HEK293 (cell line): ENCODE results near the gene MADD.

Experiments
- GLI4 ChIP-seq: fragments of 450-650 bp; formaldehyde crosslinking; IDR thresholded peaks from 2 replicates; pipeline ENCODE4 v1.5.1; 2016; ENCODE audit warnings: missing biosample characterization, missing genetic modification characterization
- HIC1 ChIP-seq: fragments of 450-650 bp; formaldehyde crosslinking; IDR thresholded peaks from 2 replicates; pipeline ENCODE4 v1.5.1; 2016; ENCODE audit warnings: missing biosample characterization, missing genetic modification characterization
- KLF8 ChIP-seq: fragments of 450-650 bp; formaldehyde crosslinking; IDR thresholded peaks from 2 replicates; pipeline ENCODE4 v1.5.1; 2016; ENCODE audit warnings: missing biosample characterization, missing genetic modification characterization
- PRDM1 ChIP-seq: fragments of 450-650 bp; formaldehyde crosslinking; IDR thresholded peaks from 2 replicates; pipeline ENCODE4; 2016; ENCODE audit warnings: missing biosample characterization, missing genetic modification characterization
- PRDM2 ChIP-seq: fragments of 450-650 bp; formaldehyde crosslinking; IDR thresholded peaks from 2 replicates; pipeline ENCODE4 v1.5.1; 2016; ENCODE audit warnings: missing biosample characterization, missing genetic modification characterization, borderline replicate concordance
- SALL2 ChIP-seq: fragments of 450-650 bp; formaldehyde crosslinking; IDR thresholded peaks from 2 replicates; pipeline ENCODE4 v1.5.0; 2017; ENCODE audit warnings: missing biosample characterization, mild to moderate bottlenecking, missing genetic modification characterization, borderline replicate concordance
- SP3 ChIP-seq: fragments of 450-650 bp; formaldehyde crosslinking; IDR thresholded peaks from 2 replicates; pipeline ENCODE4 v1.5.1; 2016; ENCODE audit warnings: missing biosample characterization, missing genetic modification characterization
- ZNF112 ChIP-seq: fragments of 450-650 bp; formaldehyde crosslinking; IDR thresholded peaks from 2 replicates; pipeline ENCODE4 v1.5.0; 2017; ENCODE audit warnings: missing biosample characterization, missing genetic modification characterization
- ZNF140 ChIP-seq: fragments of 450-650 bp; formaldehyde crosslinking; IDR thresholded peaks from 2 replicates; pipeline ENCODE4 v1.5.1; 2016; ENCODE audit warnings: missing biosample characterization, missing genetic modification characterization
- ZNF157 ChIP-seq: fragments of 450-650 bp; formaldehyde crosslinking; IDR thresholded peaks from 2 replicates; pipeline ENCODE4 v1.5.1; 2016; ENCODE audit warnings: missing biosample characterization, missing genetic modification characterization
- ZNF175 ChIP-seq: fragments of 450-650 bp; formaldehyde crosslinking; IDR thresholded peaks from 2 replicates; pipeline ENCODE4 v1.5.1; 2016; ENCODE audit warnings: missing biosample characterization, missing genetic modification characterization
- ZNF239 ChIP-seq: fragments of 450-650 bp; formaldehyde crosslinking; IDR thresholded peaks from 2 replicates; pipeline ENCODE4 v1.5.1; 2016; ENCODE audit warnings: missing biosample characterization, missing genetic modification characterization
- ZNF274 ChIP-seq, 2 experiments: fragments of 200-500 bp in 1 of 2; fragments of 450-650 bp in 1 of 2; sonication (Bioruptor generic) in 1 of 2; formaldehyde crosslinking in 1 of 2; IDR thresholded peaks; 2 replicates each; pipeline versions ENCODE4 v1.5.1 to v1.6.1; 2014 to 2016; ENCODE audit warnings: borderline replicate concordance in 1 of 2, inconsistent platforms in 1 of 2, low read length in 1 of 2, missing biosample characterization in 1 of 2, missing genetic modification characterization in 1 of 2
- ZNF394 ChIP-seq: fragments of 450-650 bp; formaldehyde crosslinking; IDR thresholded peaks from 2 replicates; pipeline ENCODE4 v1.5.1; 2016; ENCODE audit warnings: missing biosample characterization, missing genetic modification characterization, mild to moderate bottlenecking, moderate library complexity, borderline replicate concordance
- ZNF398 ChIP-seq: fragments of 450-650 bp; formaldehyde crosslinking; IDR thresholded peaks from 2 replicates; pipeline ENCODE4 v1.5.1; 2017; ENCODE audit warnings: missing biosample characterization, missing genetic modification characterization
- ZNF426 ChIP-seq: fragments of 450-650 bp; formaldehyde crosslinking; IDR thresholded peaks from 2 replicates; pipeline ENCODE4 v1.5.1; 2017; ENCODE audit warnings: missing biosample characterization, missing genetic modification characterization, mild to moderate bottlenecking, inconsistent platforms, moderate library complexity
- ZNF473 ChIP-seq: fragments of 450-650 bp; formaldehyde crosslinking; IDR thresholded peaks from 2 replicates; pipeline ENCODE4 v1.5.1; 2017; ENCODE audit warnings: missing biosample characterization, missing genetic modification characterization
- ZNF514 ChIP-seq: fragments of 450-650 bp; formaldehyde crosslinking; IDR thresholded peaks from 2 replicates; pipeline ENCODE4 v1.5.1; 2016; ENCODE audit warnings: missing biosample characterization, missing genetic modification characterization
- ZNF600 ChIP-seq: fragments of 450-650 bp; formaldehyde crosslinking; IDR thresholded peaks from 2 replicates; pipeline ENCODE4 v1.5.1; 2016; ENCODE audit warnings: missing biosample characterization, missing genetic modification characterization
- ZNF624 ChIP-seq: fragments of 450-650 bp; formaldehyde crosslinking; IDR thresholded peaks from 2 replicates; pipeline ENCODE4 v1.5.1; 2017; ENCODE audit warnings: missing biosample characterization, missing genetic modification characterization
- ZNF639 ChIP-seq: fragments of 450-650 bp; formaldehyde crosslinking; IDR thresholded peaks from 2 replicates; pipeline ENCODE4 v1.5.1; 2016; ENCODE audit warnings: missing biosample characterization, missing genetic modification characterization
- ZNF645 ChIP-seq: fragments of 450-650 bp; formaldehyde crosslinking; IDR thresholded peaks from 2 replicates; pipeline ENCODE4; 2016; ENCODE audit warnings: missing biosample characterization, missing genetic modification characterization
- ZNF704 ChIP-seq: fragments of 450-650 bp; formaldehyde crosslinking; IDR thresholded peaks from 2 replicates; pipeline ENCODE4 v1.5.1; 2016; ENCODE audit warnings: missing biosample characterization, missing genetic modification characterization
- ZNF768 ChIP-seq: fragments of 450-650 bp; formaldehyde crosslinking; IDR thresholded peaks from 2 replicates; pipeline ENCODE4 v1.5.1; 2018; ENCODE audit warnings: missing biosample characterization, mild to moderate bottlenecking, missing genetic modification characterization
- ZNF843 ChIP-seq: fragments of 450-650 bp; formaldehyde crosslinking; IDR thresholded peaks from 2 replicates; pipeline ENCODE4 v1.5.1; 2016; ENCODE audit warnings: missing biosample characterization, missing genetic modification characterization

Gene MADD

GRCh38 chr11:47355283-47356128 lies 85.6 kb downstream of the MADD start (continued):
- TF ChIP-seq HIC1 (peak; percentile 83), ZNF175 (no peak), ZNF704 (tag by site-specific recombination) (no peak; the same call in 1 of the 2 replicates), ZNF157 (tag by site-specific recombination) (no peak), ZNF112 (tag by site-specific recombination) (no peak), KLF8 (tag by site-specific recombination) (peak; percentile 14), ZNF514 (tag by site-specific recombination) (no peak), SALL2 (tag by site-specific recombination) (no peak), ZNF624 (tag by site-specific recombination) (no peak), ZNF239 (no peak), ZNF768 (tag by site-specific recombination) (no peak), ZNF274 (IDR thresholded peaks at IDR 0.05; ENCODE audit: low read length) (no peak), ZNF274 (tag by site-specific recombination; IDR thresholded peaks at IDR 0.05; ENCODE audit: borderline replicate concordance) (no peak), ZNF426 (no peak), ZNF394 (tag by site-specific recombination) (0 out of 2 replicates have a peak, but pooled peaks have one; percentile 48), ZNF140 (tag by site-specific recombination) (no peak), SP3 (tag by site-specific recombination) (peak; percentile 43), ZNF645 (tag by site-specific recombination) (no peak; the same call in 1 of the 2 replicates), ZNF398 (tag by site-specific recombination) (peak; percentile 28; the same call in 1 of the 2 replicates), ZNF473 (no peak), GLI4 (tag by site-specific recombination) (no peak), ZNF639 (tag by site-specific recombination) (peak; percentile 65; the same call in 1 of the 2 replicates), PRDM2 (tag by site-specific recombination) (no peak), ZNF843 (no peak; the same call in 1 of the 2 replicates), ZNF600 (peak; percentile 39; the same call in 1 of the 2 replicates), PRDM1 (tag by site-specific recombination) (no peak)
